Measurements from ENCODE around the gene RALGPS2. TPM values are rescaled to one million over a fixed set of nuclear protein-coding genes. Genes with fewer than 3 reads are reported as not detected.

Gene RALGPS2
- total and polyA plus RNA-seq, 2 of the 13 experiments (the other 11 are each of a cell fraction or from before 2014, with no cell fraction given), result 15.6 to 36.0 TPM

- no peaks in the 10 kb centered on the region for H3K79me2 ChIP-seq (ENCODE audit: insufficient read depth, low read length)
- H3K36me3 ChIP-seq (replicated peaks in 1 of 2; ENCODE audit: control insufficient read depth in 1 of 2, insufficient read depth in 2 of 2, low read length in 2 of 2), result no peaks in the 10 kb centered on the region
- H4K20me1 ChIP-seq (ENCODE audit: insufficient read depth, low read length), result no peaks in the 10 kb centered on the region
- WGBS (ENCODE audit: low lambda C conversion rate), result 83% methylated on average over 8 of the region's 8 CpGs
- peaks cover 0 to 2% of the 10 kb centered on the region in 2 experiments; a peak in 1 of 5 replicates for H3K27me3 ChIP-seq (ENCODE audit: control insufficient read depth in 1 of 2, insufficient read depth in 2 of 2, low read length in 2 of 2)
- CTCF ChIA-PET (ENCODE audit: low intra/inter-chr PET ratio, low total read pairs), result no interaction called here
- no peak overlapping the region for H3K27ac ChIP-seq (ENCODE audit: extremely low read length, insufficient read depth, low read length)
- no peaks in the 10 kb centered on the region for H3K9me3 ChIP-seq (ENCODE audit: low read length)
- H3K4me1 ChIP-seq (ENCODE audit: insufficient read depth, low read length), result peaks cover 20% of the 10 kb centered on the region
- H3K9ac ChIP-seq (ENCODE audit: insufficient read depth, low read depth, low read length), result no peak overlapping the region
- no peak for TF ChIP-seq ZNF430 (CRISPR knock-in tag; IDR thresholded peaks at IDR 0.05)
- no peak for TF ChIP-seq SKIL (CRISPR knock-in tag; IDR thresholded peaks at IDR 0.05; ENCODE audit: borderline replicate concordance)
- no peak for TF ChIP-seq BORCS8-MEF2B (CRISPR knock-in tag; IDR thresholded peaks at IDR 0.05)
- TF ChIP-seq HMGA1 (CRISPR knock-in tag; conservative IDR thresholded peaks at IDR 0.05), result no peak
- no peak for TF ChIP-seq SAP130 (CRISPR knock-in tag; IDR thresholded peaks at IDR 0.05; ENCODE audit: low read depth)
- TF ChIP-seq, protein P1, sequence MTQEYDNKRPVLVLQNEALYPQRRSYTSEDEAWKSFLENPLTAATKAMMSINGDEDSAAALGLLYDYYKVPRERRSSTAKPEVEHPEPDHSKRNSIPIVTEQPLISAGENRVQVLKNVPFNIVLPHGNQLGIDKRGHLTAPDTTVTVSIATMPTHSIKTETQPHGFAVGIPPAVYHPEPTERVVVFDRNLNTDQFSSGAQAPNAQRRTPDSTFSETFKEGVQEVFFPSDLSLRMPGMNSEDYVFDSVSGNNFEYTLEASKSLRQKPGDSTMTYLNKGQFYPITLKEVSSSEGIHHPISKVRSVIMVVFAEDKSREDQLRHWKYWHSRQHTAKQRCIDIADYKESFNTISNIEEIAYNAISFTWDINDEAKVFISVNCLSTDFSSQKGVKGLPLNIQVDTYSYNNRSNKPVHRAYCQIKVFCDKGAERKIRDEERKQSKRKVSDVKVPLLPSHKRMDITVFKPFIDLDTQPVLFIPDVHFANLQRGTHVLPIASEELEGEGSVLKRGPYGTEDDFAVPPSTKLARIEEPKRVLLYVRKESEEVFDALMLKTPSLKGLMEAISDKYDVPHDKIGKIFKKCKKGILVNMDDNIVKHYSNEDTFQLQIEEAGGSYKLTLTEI (CRISPR knock-in tag; conservative IDR thresholded peaks at IDR 0.05), result no peak
- no peak for TF ChIP-seq ZNF20 (CRISPR knock-in tag; IDR thresholded peaks at IDR 0.05)
- no peak for TF ChIP-seq SNRNP70 (IDR thresholded peaks at IDR 0.05; ENCODE audit: low read depth, low read length)
- no peak for TF ChIP-seq FOSL1 (CRISPR knock-in tag; IDR thresholded peaks at IDR 0.05; ENCODE audit: borderline replicate concordance)
- TF ChIP-seq NFE2L1 (CRISPR knock-in tag; IDR thresholded peaks at IDR 0.05; ENCODE audit: borderline replicate concordance), result no peak
- no peak for TF ChIP-seq POGZ (CRISPR knock-in tag; IDR thresholded peaks at IDR 0.05)
- TF ChIP-seq ZIK1 (CRISPR knock-in tag; IDR thresholded peaks at IDR 0.05; ENCODE audit: borderline replicate concordance, low read depth), result no peak
- TF ChIP-seq FUBP1 (CRISPR knock-in tag; IDR thresholded peaks at IDR 0.05; ENCODE audit: borderline replicate concordance), result no peak
- no peak for TF ChIP-seq ZNF234 (CRISPR knock-in tag; conservative IDR thresholded peaks at IDR 0.05)
- TF ChIP-seq, protein P2, sequence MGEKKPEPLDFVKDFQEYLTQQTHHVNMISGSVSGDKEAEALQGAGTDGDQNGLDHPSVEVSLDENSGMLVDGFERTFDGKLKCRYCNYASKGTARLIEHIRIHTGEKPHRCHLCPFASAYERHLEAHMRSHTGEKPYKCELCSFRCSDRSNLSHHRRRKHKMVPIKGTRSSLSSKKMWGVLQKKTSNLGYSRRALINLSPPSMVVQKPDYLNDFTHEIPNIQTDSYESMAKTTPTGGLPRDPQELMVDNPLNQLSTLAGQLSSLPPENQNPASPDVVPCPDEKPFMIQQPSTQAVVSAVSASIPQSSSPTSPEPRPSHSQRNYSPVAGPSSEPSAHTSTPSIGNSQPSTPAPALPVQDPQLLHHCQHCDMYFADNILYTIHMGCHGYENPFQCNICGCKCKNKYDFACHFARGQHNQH (CRISPR knock-in tag; IDR thresholded peaks at IDR 0.05), result no peak
- no peak for TF ChIP-seq SOX5 (CRISPR knock-in tag; IDR thresholded peaks at IDR 0.05; ENCODE audit: borderline replicate concordance)
- BruUV-seq (replicated peaks), result no TSS peak
- no peak for DNase-seq (ENCODE audit: low spot score)
- H3K4me3 ChIP-seq (replicated peaks in 1 of 3; ENCODE audit: insufficient read depth in 1 of 3, low read depth in 2 of 3, low read length in 3 of 3), result no peak overlapping the region
- H3K4me2 ChIP-seq (ENCODE audit: low read depth, low read length), result no peak overlapping the region
- H2AFZ ChIP-seq (ENCODE audit: low read length), result no peak overlapping the region
- FAIRE-seq, result no peak
- no peak for ATAC-seq
- intact Hi-C loops (cut with micrococcal nuclease; ENCODE audit: unreplicated experiment), result no loop called here
- in situ Hi-C loops (cut with HindIII; ENCODE audit: extremely low pct_ligation_motif_present, low pct_unique_long_range_greater_than_20kb), result no loop called here
- POLR2A ChIA-PET, result no interaction called here
Measured at GRCh38 chr1:178944729-178945128, 219.7 kb downstream of the RALGPS2 start.

Data from HepG2 (cell line).